ENCODE results near the gene PROX1. TPM values are rescaled to one million over a fixed set of nuclear protein-coding genes. Genes with fewer than 3 reads are reported as not detected.

PROX1 gene
- total RNA-seq, 4 donors from 2014 or later: 0.15 to 3.8 (median 0.66) TPM

DNA sequence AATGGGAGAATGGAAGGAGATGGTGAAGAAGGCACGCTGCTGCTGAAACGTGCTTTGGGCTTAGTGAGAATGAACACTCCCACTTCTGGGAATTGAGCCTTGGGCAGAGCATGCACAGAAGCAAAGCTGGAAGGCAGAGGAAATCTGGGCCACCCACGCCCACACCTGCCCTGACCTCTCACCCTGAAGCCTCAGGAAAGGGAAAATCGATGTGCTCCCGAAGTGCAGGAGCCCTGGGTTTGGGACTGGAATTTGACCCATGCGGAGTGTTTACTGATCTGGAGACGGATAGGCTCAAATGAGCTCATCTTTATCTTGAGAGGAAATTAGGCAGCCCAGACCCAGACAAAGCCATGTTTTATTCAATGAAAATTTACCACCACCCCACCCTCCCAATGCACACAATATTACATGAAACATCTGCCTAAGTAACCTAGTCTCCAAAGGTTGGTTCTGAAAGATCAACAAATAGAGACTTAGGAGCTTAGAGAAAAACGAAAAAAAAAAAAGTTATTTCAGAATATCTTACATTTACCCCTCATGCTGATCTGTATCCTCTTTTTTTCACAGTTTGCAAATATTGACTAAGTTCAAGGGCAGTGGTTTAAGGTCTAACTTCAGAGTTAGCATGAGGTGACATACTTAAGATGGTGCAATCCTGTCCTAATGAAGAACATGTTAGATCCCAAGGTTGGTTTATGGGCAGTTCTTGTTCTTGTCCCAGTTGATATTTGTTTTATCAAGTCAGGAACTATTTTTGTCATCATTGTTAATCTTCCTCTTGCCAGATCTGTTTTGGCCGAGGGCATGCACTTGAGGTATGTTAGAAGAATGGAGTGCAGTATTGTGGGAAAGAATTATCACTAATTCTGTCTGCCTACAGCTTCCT lies 63.0 kb downstream of the PROX1 start:
- intact Hi-C loops (cut with DNase I): no loop called here
- Histone ChIP-seq H3K27me3 (no peaks in the 10 kb centered on the region), H3K4me1 (no peaks in the 10 kb centered on the region), H3K9me3 (peaks cover 0 to 17% (median 0%) of the 10 kb centered on the region in 3 donors), H3K4me3 (no peak overlapping the region), H3K36me3 (no peaks in the 10 kb centered on the region), H3K27ac (no peak overlapping the region)
- no peak for DNase-seq
- 22 to 26% methylated on average over 8 to 9 of the region's 9 CpGs for WGBS, 2 donors
- TF ChIP-seq POLR2A (IDR thresholded peaks at IDR 0.05): no peak
- TF ChIP-seq, protein P1, sequence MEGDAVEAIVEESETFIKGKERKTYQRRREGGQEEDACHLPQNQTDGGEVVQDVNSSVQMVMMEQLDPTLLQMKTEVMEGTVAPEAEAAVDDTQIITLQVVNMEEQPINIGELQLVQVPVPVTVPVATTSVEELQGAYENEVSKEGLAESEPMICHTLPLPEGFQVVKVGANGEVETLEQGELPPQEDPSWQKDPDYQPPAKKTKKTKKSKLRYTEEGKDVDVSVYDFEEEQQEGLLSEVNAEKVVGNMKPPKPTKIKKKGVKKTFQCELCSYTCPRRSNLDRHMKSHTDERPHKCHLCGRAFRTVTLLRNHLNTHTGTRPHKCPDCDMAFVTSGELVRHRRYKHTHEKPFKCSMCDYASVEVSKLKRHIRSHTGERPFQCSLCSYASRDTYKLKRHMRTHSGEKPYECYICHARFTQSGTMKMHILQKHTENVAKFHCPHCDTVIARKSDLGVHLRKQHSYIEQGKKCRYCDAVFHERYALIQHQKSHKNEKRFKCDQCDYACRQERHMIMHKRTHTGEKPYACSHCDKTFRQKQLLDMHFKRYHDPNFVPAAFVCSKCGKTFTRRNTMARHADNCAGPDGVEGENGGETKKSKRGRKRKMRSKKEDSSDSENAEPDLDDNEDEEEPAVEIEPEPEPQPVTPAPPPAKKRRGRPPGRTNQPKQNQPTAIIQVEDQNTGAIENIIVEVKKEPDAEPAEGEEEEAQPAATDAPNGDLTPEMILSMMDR (IDR thresholded peaks at IDR 0.05): no peak

DNA sequence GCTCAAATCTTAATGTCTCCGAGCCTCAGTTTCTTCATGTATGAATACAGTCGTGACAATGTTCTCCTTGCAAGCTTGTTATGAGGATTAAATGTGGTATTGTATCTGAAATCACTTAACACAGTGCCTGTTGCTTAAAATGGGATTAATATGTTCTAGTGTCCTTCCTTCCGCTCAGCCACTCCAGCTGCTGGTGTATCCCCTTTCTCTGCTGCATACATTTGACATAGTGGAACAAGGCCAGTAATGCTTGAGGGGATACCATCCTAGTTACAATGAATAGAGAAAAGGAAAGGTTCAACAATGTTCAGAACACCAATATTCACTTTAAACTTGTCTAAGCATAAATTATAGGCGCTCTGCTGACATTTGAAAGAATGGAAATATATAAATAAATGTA lies 64.0 kb downstream of the PROX1 start:
- intact Hi-C loops (cut with DNase I): no loop called here
- WGBS, 2 donors: 79 to 81% methylated on average over 4 of the region's 4 CpGs
- no peak for TF ChIP-seq POLR2A (IDR thresholded peaks at IDR 0.05)
- TF ChIP-seq, protein P1 (IDR thresholded peaks at IDR 0.05): no peak
- DNase-seq: no peak
- no peaks in the 10 kb centered on the region for H3K27me3 ChIP-seq
- H3K4me3 ChIP-seq: no peak overlapping the region
- H3K27ac ChIP-seq: no peak overlapping the region
- H3K4me1 ChIP-seq: no peaks in the 10 kb centered on the region
- H3K36me3 ChIP-seq: no peaks in the 10 kb centered on the region
- H3K9me3 ChIP-seq: peaks cover 0 to 17% (median 0%) of the 10 kb centered on the region in 3 donors

DNA sequence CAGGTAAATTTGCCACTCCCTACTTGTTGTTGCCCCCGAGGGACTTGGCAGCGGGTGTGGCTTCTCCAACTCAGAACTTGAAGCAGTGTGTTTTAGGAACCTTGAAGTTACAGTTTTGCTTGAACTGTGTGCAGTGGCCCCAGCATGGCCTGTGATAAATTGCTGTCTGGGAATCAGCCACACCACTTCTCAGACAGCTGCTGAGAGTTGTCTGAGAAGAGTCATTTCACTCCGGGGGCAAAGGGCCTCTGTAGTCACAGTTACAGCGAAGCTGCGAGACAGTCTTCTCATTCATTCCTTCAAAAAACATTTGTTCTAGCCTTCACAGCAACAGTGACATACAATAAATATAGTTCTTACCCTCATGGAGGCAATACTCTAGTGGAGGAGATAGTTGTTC lies 70.3 kb downstream of the PROX1 start:
- Histone ChIP-seq H3K9me3 (no peaks in the 10 kb centered on the region), H3K27ac (no peak overlapping the region), H3K4me3 (no peak overlapping the region), H3K36me3 (no peaks in the 10 kb centered on the region), H3K4me1 (no peaks in the 10 kb centered on the region), H3K27me3 (no peaks in the 10 kb centered on the region)
- DNase-seq: no peak
- intact Hi-C loops (cut with DNase I): no loop called here
- TF ChIP-seq, protein P1 (IDR thresholded peaks at IDR 0.05): no peak
- no peak for TF ChIP-seq POLR2A (IDR thresholded peaks at IDR 0.05)
- 58 to 71% methylated on average over 4 to 5 of the region's 5 CpGs for WGBS, 2 donors

DNA sequence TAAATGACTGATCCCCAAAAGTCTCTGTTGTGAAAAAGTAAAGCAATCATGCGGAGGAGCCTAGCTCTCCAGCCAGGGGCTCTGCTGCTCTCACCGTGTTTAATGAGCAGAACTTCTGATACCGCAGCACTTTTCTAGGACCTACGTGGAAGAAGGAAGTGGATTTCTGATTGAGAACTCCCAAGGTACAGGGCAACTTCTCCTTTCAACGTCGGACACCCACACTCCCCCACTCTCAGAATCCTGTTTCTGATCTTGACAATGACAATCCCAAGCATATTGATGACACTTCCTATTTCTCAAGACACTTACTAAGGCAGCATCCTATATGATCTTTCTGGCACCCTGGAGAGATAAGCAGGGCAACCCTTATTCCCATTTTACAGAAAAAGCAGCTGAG lies 78.4 kb downstream of the PROX1 start:
- Histone ChIP-seq H3K9me3 (no peaks in the 10 kb centered on the region), H3K36me3 (no peaks in the 10 kb centered on the region), H3K4me3 (no peak overlapping the region), H3K4me1 (no peaks in the 10 kb centered on the region), H3K27me3 (no peaks in the 10 kb centered on the region), H3K27ac (no peak overlapping the region)
- intact Hi-C loops (cut with DNase I): no loop called here
- 72 to 73% methylated on average over 6 of the region's 6 CpGs for WGBS, 2 donors
- TF ChIP-seq, protein P1 (IDR thresholded peaks at IDR 0.05): no peak
- TF ChIP-seq POLR2A (IDR thresholded peaks at IDR 0.05): no peak
- DNase-seq: no peak

DNA sequence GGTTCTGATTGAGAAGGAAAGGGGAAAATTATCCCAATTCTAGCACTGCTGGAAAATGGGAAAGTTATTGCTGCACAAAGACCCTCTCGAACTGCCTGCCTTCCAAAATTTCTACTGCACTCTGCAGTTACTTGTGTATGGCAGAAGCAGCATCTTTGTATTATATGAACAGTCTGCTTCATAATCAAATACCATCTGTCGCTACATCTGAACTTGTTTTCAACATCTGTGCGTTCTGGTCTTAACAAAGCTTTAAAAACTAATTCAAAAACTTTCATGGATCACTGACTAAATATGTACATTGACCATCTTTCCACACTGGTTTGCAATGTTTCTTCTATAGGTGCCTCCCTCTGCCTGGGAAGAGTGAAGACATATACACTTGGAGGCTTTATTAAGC lies 79.2 kb downstream of the PROX1 start:
- no peaks in the 10 kb centered on the region for H3K27me3 ChIP-seq
- intact Hi-C loops (cut with DNase I): no loop called here
- DNase-seq: no peak
- no peak overlapping the region for H3K27ac ChIP-seq
- TF ChIP-seq, protein P1 (IDR thresholded peaks at IDR 0.05): no peak
- TF ChIP-seq POLR2A (IDR thresholded peaks at IDR 0.05): no peak
- 67 to 68% methylated on average over 3 of the region's 3 CpGs for WGBS, 2 donors
- H3K9me3 ChIP-seq: no peaks in the 10 kb centered on the region
- no peaks in the 10 kb centered on the region for H3K4me1 ChIP-seq
- H3K36me3 ChIP-seq: no peaks in the 10 kb centered on the region
- H3K4me3 ChIP-seq: no peak overlapping the region

All from esophagus squamous epithelium (tissue), 5 donors.